Heart right ventricle (tissue), 16 donors: ENCODE measurements around the gene PLA2G12A. TPM values are rescaled to one million over a fixed set of nuclear protein-coding genes. Genes with fewer than 3 reads are reported as not detected.

Experiments
- ATAC-seq, 8 donors: fragments of 200-7000 bp; cut with Tn5 transposase; one replicate each; pipeline ENCODE4 v1.9.1; 2020; ENCODE audit warnings: mild to moderate bottlenecking in 8 of 8, moderate library complexity in 8 of 8, moderate number of reproducible peaks in 1 of 8
- DNase-seq, 2 donors: peaks; one replicate each; pipeline ENCODE4 v3.0.0-alpha.2; 2020
- H3K27ac ChIP-seq, 10 donors: fragments of 200-600 bp; sonication (generic) in 2 of 10; one replicate each; pipeline versions ENCODE4 v1.5.0 to v1.8.0; 2020 to 2022; ENCODE audit warnings: mild to moderate bottlenecking in 3 of 10
- H3K27me3 ChIP-seq, 7 donors: fragments of 200-600 bp; one replicate each; pipeline ENCODE4 v1.8.0; 2021 to 2022; ENCODE audit warnings: mild to moderate bottlenecking in 2 of 7
- H3K36me3 ChIP-seq, 9 donors: fragments of 200-600 bp; sonication (generic) in 1 of 9; one replicate each; pipeline versions ENCODE4 v1.5.0 to v1.8.0; 2020 to 2022; ENCODE audit warnings: mild to moderate bottlenecking in 2 of 9
- H3K4me1 ChIP-seq, 9 donors: fragments of 200-600 bp; sonication (generic) in 1 of 9; one replicate each; pipeline versions ENCODE4 v1.5.0 to v1.8.0; 2020 to 2022; ENCODE audit warnings: mild to moderate bottlenecking in 4 of 9
- H3K4me3 ChIP-seq, 10 donors: fragments of 200-600 bp; sonication (generic) in 2 of 10; one replicate each; pipeline versions ENCODE4 v1.5.0 to v1.8.0; 2020 to 2022; ENCODE audit warnings: mild to moderate bottlenecking in 7 of 10, moderate library complexity in 2 of 10
- H3K9me3 ChIP-seq, 11 donors: fragments of 200-600 bp in 10 of 11; sonication (generic) in 2 of 11; one replicate each; pipeline versions ENCODE4 v1.5.0 to v1.8.0; 2013 to 2022; ENCODE audit warnings: mild to moderate bottlenecking in 2 of 11, control low read depth in 1 of 11, moderate library complexity in 1 of 11
- CTCF ChIP-seq, 9 donors: fragments of 200-600 bp; sonication (generic) in 2 of 9; IDR thresholded peaks; one replicate each; pipeline versions ENCODE4 v1.5.0 to v1.8.0; 2021 to 2022; ENCODE audit warnings: antibody characterized with exemption in 9 of 9, mild to moderate bottlenecking in 5 of 9, moderate library complexity in 1 of 9
- WGBS, 2 donors: extraction: QIAGEN DNeasy Blood & Tissue Kit; methylation state at CpG; one replicate each; pipeline ENCODE4 v1.1.7; 2013; ENCODE audit warnings: inconsistent platforms in 1 of 2; 5-methylcytosine and 5-hydroxymethylcytosine counted together
- intact Hi-C, 10 donors: fragments of 100-400 bp; cut with DNase I; formaldehyde crosslinking; loops; one replicate each; pipeline versions ENCODE4 v1.11.1 to v1.14.2; 2022
- polyA plus RNA-seq, 2 donors: library from polyadenylated mRNA; stranded (reverse); fragments of 200-250 nt; gene quantifications; one replicate each; pipeline ENCODE4 v1.2.3, GENCODE V29; 2013
- total RNA-seq, 10 donors: library from RNA; stranded (reverse); fragmentation: NEBNext Ultra II Directional in 3 of 10; extraction: Animal tissue kit (Norgen Biotek cat#: 25700) in 3 of 10; gene quantifications; one replicate each; pipeline versions ENCODE4 v1.2.1 to v1.2.4, GENCODE V29; 2021 to 2023
- donor health status: Arrhythmogenic right ventricular cardiomyopathy.
- donor health status: ischemic (EF 13 %, LVEDD 7.1; RV severe dilation, severe dysfunction).
- donor health status: healthy with polysubstance abuse.
- donor health status: DM: no; HTN: yes; CAD: no.
- donor health status: DM: no; HTN: no; CAD: no.
- donor health status: ischemic (EF 25% LVEDD 6.9; RV normal size, moderate dysfunction).
- donor health status: ischemic (EF 25% LVEDD 5.7; RV mildly dilated, moderate dysfunction).
- donor health status: healthy.
- donor health status: DM: yes; HTN: yes; CAD: no.
- donor health status: Ischemic cardiomyopathy.
- donor health status: ischemic (EF 35%, LVEDD 5.7; RV mildly dilated, moderate dysfunction).
- donor health status: nonischemic (EF 11% LVEDD 7.7; RV severe dilation, severe dysfunction).
- donor health status: DM: yes; HTN: yes; CAD: no.
- donor health status: PGD.
- donor health status: ischemic (EF 29% LVEDD 5.4; RV normal size, mild dysfunction).
- donor health status: nonischemic (EF 23%, LVEDD 6.1; RV moderate dilation, normal function).

Gene PLA2G12A
- total and polyA plus RNA-seq, 12 donors: 14.3 to 100 (median 47.3) TPM

- intact Hi-C loops: no loop called here
Observed at GRCh38 chr4:109746728-109747127, 16.9 kb upstream of the PLA2G12A start.

GRCh38 chr4:109745830-109746229 is 16.0 kb upstream of the PLA2G12A start:
- DNase-seq: no peak
- H3K27me3 ChIP-seq: no peaks in the 10 kb centered on the region
- no peak for TF ChIP-seq CTCF (IDR thresholded peaks at IDR 0.05)
- no peak overlapping the region for H3K27ac ChIP-seq
- no peaks in the 10 kb centered on the region for H3K9me3 ChIP-seq
- peaks cover 0 to 65% (median 0%) of the 10 kb centered on the region in 9 donors for H3K36me3 ChIP-seq
- no peaks in the 10 kb centered on the region for H3K4me1 ChIP-seq
- ATAC-seq: no peak
- intact Hi-C loops: no loop called here
- H3K4me3 ChIP-seq: no peak overlapping the region

More at GRCh38 chr4:109746728-109747127, 16.9 kb upstream of the PLA2G12A start:
- Histone ChIP-seq H3K27ac (no peak overlapping the region), H3K4me3 (no peak overlapping the region), H3K27me3 (no peaks in the 10 kb centered on the region), H3K36me3 (peaks cover 0 to 56% (median 0%) of the 10 kb centered on the region in 9 donors), H3K4me1 (no peaks in the 10 kb centered on the region), H3K9me3 (no peaks in the 10 kb centered on the region)
- no peak for TF ChIP-seq CTCF (IDR thresholded peaks at IDR 0.05)
- ATAC-seq: no peak
- DNase-seq: no peak
- WGBS, 2 donors: 83 to 87% methylated on average over 2 of the region's 2 CpGs

GRCh38 chr4:109739547-109739946 is 9.7 kb upstream of the PLA2G12A start:
- ATAC-seq (no peak), DNase-seq (no peak)
- Histone ChIP-seq H3K27ac (no peak overlapping the region), H3K27me3 (no peaks in the 10 kb centered on the region), H3K36me3 (peaks cover 0 to 34% (median 0%) of the 10 kb centered on the region in 9 donors), H3K4me1 (no peaks in the 10 kb centered on the region), H3K9me3 (no peaks in the 10 kb centered on the region), H3K4me3 (no peak overlapping the region)
- no peak for TF ChIP-seq CTCF (IDR thresholded peaks at IDR 0.05)
- intact Hi-C loops: loop anchor here in 1 of 10 donors (10.0 kb wide), 1 partner anchor 305 kb away; the partner anchor contains the start of gene SEC24B
- 75 to 83% methylated on average over 3 of the region's 3 CpGs for WGBS, 2 donors

- DNase-seq: no peak
- Histone ChIP-seq H3K4me3 (no peak overlapping the region), H3K27me3 (no peaks in the 10 kb centered on the region), H3K36me3 (peaks cover 0 to 25% (median 0%) of the 10 kb centered on the region in 9 donors), H3K4me1 (no peaks in the 10 kb centered on the region), H3K27ac (no peak overlapping the region), H3K9me3 (no peaks in the 10 kb centered on the region)
- no peak for ATAC-seq
- WGBS, 2 donors: 79 to 83% methylated on average over 10 of the region's 10 CpGs
- intact Hi-C loops: loop anchor here in 1 of 10 donors (10.0 kb wide), 1 partner anchor 303 kb away; the partner anchor contains the start of gene SEC24B
- no peak for TF ChIP-seq CTCF (IDR thresholded peaks at IDR 0.05)
Observed at GRCh38 chr4:109738104-109738872, 8.4 kb upstream of the PLA2G12A start.
